BLaER1 treated with 17β-estradiol and CSF1 and Interleukin-3, amounts not matched to agents 10 nM and 100 nM (cell line): Measurements from ENCODE around the gene MSANTD3.
"Not testable (repeated sequence)": the region's sequence is repeated elsewhere in the genome, so short reads cannot be mapped to it uniquely, and the experiment has no call there.

Experiments
- H3K27ac ChIP-seq, 11 experiments: shearing (Covaris generic); formaldehyde crosslinking; 2 replicates each; pipeline ENCODE4 v1.8.1; 2022
- H3K27me3 ChIP-seq, 11 experiments: shearing (Covaris generic); formaldehyde crosslinking; 2 replicates each; pipeline ENCODE4 v1.8.1; 2022
- H3K36me3 ChIP-seq, 11 experiments: shearing (Covaris generic); formaldehyde crosslinking; 2 replicates each; pipeline ENCODE4 v1.8.1; 2022
- H3K4me1 ChIP-seq, 10 experiments: shearing (Covaris generic); formaldehyde crosslinking; 2 replicates each; pipeline ENCODE4 v1.8.1; 2022
- H3K4me2 ChIP-seq, 11 experiments: shearing (Covaris generic); formaldehyde crosslinking; 2 replicates each; pipeline ENCODE4 v1.8.1; 2022
- H3K4me3 ChIP-seq, 10 experiments: shearing (Covaris generic); formaldehyde crosslinking; 2 replicates each; pipeline ENCODE4 v1.8.1; 2022
- H3K9ac ChIP-seq, 11 experiments: shearing (Covaris generic); formaldehyde crosslinking; 2 replicates each; pipeline ENCODE4 v1.8.1; 2022
- H3K9me3 ChIP-seq, 11 experiments: shearing (Covaris generic); formaldehyde crosslinking; replicated peaks in 1 of 11; 2 replicates each; pipeline ENCODE4 v1.8.1; 2022
- H4K20me1 ChIP-seq, 11 experiments: shearing (Covaris generic); formaldehyde crosslinking; 2 replicates each; pipeline ENCODE4 v1.8.1; 2022
- Cebpa-rat ChIP-seq, 11 experiments: shearing (Covaris generic); IDR thresholded peaks; 2 replicates each; pipeline ENCODE4 v1.8.1; 2022

Gene MSANTD3

DNA sequence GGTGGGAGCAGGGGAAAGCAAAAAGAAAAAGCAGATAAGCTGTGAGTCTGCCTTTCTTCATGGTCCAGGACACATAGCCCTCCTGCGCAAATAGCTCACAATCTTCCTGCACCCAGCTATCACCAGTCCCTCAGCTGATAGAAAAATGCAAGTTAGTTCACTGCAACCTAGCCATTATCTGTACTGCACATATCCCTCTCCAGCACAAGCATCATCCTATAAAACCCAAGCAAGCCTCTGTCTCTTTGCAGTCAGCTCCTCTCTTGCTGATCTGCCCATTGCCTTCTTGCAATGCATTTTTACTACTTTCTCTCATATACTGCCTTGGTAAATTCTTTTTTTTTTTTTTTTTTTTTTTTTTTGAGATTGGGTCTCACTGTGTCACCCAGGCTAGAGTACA is 20.0 kb upstream of the MSANTD3 start:
- no peaks in the 10 kb centered on the region for H3K27me3 ChIP-seq
- no peak overlapping the region for H3K4me3 ChIP-seq
- H3K4me1 ChIP-seq: peaks cover 0 to 37% (median 29%) of the 10 kb centered on the region in 10 experiments; a peak in 16 of 20 replicates
- H4K20me1 ChIP-seq: no peaks in the 10 kb centered on the region
- peak overlapping the region in 1 of 11 experiments; percentile 20; a peak in 2 of 22 replicates for H3K4me2 ChIP-seq
- no peak for TF ChIP-seq Cebpa-rat (IDR thresholded peaks at IDR 0.05)
- H3K36me3 ChIP-seq: no peaks in the 10 kb centered on the region
- no peak overlapping the region for H3K27ac ChIP-seq
- no peak overlapping the region for H3K9ac ChIP-seq
- peaks cover 0 to 34% (median 23%) of the 10 kb centered on the region in 11 experiments; a peak in 19 of 22 replicates for H3K9me3 ChIP-seq

DNA sequence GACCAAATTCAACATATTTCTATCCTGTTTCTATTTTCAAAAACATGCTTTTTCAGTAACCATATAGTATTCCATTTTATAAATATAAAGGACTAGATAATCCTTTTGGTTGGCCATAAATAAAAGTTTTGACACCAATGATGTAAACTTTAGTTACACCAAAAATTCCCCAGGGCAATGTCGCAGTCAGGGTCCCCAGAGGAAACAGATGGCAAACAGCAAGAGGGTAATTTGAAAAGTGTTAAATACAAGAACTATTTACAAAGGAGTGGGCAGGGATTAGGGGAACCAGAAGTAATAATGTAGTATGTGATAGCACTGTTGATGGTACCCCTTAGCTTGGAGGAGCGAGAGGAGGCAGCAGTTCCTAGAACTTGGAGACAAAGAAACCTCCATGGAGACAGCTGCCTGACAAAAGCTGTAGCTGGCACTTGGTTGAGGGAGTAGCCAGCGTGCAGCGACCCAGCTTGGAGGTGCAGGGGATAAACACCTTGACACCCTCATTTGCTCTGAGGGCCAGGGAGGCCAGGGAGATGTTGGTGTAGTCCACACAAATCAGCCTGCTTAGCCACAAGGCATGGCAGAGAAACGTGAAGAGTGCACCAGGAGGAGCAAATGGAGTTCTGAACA is 18.3 kb upstream of the MSANTD3 start:
- Histone ChIP-seq H3K4me2 (peak overlapping the region in 10 of 11 experiments; percentile 8 to 79 (median 59); a peak in 18 of 22 replicates), H3K9ac (peak overlapping the region in 5 of 11 experiments; percentile 12 to 59 (median 28); a peak in 5 of 22 replicates), H3K4me3 (peak overlapping the region in 1 of 10 experiments; percentile 0; a peak in 1 of 20 replicates), H3K4me1 (peaks cover 0 to 37% (median 30%) of the 10 kb centered on the region in 10 experiments; a peak in 16 of 20 replicates), H3K9me3 (peaks cover 0 to 46% (median 33%) of the 10 kb centered on the region in 11 experiments; a peak in 19 of 22 replicates), H3K27ac (peak overlapping the region in 6 of 11 experiments; percentile 39 to 78 (median 64); a peak in 13 of 22 replicates), H3K36me3 (no peaks in the 10 kb centered on the region), H4K20me1 (no peaks in the 10 kb centered on the region), H3K27me3 (no peaks in the 10 kb centered on the region)
- TF ChIP-seq Cebpa-rat (IDR thresholded peaks at IDR 0.05): no peak

DNA sequence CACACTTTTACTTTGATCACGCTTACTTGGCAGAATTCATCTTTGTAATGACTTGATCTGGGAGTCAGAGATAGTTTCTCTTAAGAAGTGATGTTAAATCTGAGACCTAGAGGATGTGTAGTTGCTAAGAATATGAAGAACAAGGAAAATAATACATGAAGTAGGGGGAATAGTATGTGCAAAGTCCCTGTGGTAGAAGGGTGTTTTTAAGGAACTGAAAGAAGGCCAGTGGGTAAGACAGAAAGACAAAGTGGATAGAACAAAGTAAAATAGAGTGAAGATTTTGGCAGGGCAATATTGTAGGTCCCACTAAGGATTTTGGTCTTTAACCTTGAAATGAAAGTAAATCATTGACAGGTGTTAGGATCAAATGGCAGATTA is 17.8 kb upstream of the MSANTD3 start:
- H3K9me3 ChIP-seq: peaks cover 0 to 46% (median 33%) of the 10 kb centered on the region in 11 experiments; a peak in 19 of 22 replicates
- H3K36me3 ChIP-seq: no peaks in the 10 kb centered on the region
- H3K4me1 ChIP-seq: peaks cover 0 to 37% (median 30%) of the 10 kb centered on the region in 10 experiments; a peak in 16 of 20 replicates
- peak overlapping the region in 6 of 11 experiments; percentile 39 to 78 (median 64); a peak in 13 of 22 replicates for H3K27ac ChIP-seq
- no peak for TF ChIP-seq Cebpa-rat (IDR thresholded peaks at IDR 0.05)
- no peaks in the 10 kb centered on the region for H4K20me1 ChIP-seq
- peak overlapping the region in 8 of 11 experiments; percentile 43 to 79 (median 62); a peak in 16 of 22 replicates for H3K4me2 ChIP-seq
- H3K4me3 ChIP-seq: no peak overlapping the region
- H3K27me3 ChIP-seq: no peaks in the 10 kb centered on the region
- peak overlapping the region in 4 of 11 experiments; percentile 12 to 59 (median 32); a peak in 4 of 22 replicates for H3K9ac ChIP-seq

DNA sequence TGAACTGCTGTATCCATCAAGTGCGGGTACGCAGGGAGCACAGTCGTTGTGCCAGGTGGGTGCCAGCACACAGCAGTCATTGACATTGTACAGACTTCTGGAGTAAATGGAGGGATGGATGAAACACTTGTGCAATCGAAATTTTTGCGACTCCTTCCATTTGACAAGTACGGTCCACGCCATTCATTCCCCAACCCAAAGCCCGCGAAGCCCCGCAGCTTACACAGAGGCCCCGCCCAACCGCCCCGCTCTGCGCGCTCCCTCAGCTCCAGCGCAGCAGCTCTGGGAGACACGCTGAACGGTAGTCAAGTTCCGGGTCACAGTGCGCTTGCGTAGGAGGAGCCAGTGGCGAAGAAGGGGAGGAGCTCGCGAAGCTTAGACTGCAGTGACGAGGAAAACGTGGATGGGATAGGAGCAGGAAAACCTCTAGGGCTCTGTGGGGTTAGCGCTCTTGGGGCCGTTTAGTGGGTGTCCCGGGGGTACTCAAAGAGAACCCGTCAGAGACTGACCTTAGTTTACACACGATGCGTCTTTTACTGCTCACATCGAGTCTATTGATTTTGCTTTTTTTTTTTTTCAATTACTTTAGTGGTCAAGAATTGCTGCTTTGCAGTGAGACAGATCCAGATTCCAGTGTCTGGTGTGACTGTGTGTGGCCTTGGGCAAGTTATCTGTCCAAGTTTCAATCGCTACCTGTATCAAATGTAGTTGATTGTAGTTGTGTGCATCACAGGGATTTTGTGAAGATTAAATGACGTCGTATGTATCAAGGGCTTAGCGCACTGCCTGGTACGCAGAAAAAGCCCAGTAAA is 15.3 kb upstream of the MSANTD3 start:
- no peak for TF ChIP-seq Cebpa-rat (IDR thresholded peaks at IDR 0.05)
- Histone ChIP-seq H3K36me3 (no peaks in the 10 kb centered on the region), H3K9me3 (peaks cover 0 to 32% (median 24%) of the 10 kb centered on the region in 11 experiments; a peak in 18 of 22 replicates), H3K4me3 (peak overlapping the region; percentile 48 to 70 (median 56)), H3K4me1 (peaks cover 0 to 37% (median 30%) of the 10 kb centered on the region in 10 experiments; a peak in 16 of 20 replicates), H3K4me2 (peak overlapping the region; percentile 62 to 88 (median 75)), H3K27me3 (no peaks in the 10 kb centered on the region), H4K20me1 (no peaks in the 10 kb centered on the region), H3K9ac (peak overlapping the region; percentile 7 to 59 (median 47); a peak in 16 of 22 replicates), H3K27ac (peak overlapping the region in 9 of 11 experiments; percentile 12 to 45 (median 34); a peak in 15 of 22 replicates)

DNA sequence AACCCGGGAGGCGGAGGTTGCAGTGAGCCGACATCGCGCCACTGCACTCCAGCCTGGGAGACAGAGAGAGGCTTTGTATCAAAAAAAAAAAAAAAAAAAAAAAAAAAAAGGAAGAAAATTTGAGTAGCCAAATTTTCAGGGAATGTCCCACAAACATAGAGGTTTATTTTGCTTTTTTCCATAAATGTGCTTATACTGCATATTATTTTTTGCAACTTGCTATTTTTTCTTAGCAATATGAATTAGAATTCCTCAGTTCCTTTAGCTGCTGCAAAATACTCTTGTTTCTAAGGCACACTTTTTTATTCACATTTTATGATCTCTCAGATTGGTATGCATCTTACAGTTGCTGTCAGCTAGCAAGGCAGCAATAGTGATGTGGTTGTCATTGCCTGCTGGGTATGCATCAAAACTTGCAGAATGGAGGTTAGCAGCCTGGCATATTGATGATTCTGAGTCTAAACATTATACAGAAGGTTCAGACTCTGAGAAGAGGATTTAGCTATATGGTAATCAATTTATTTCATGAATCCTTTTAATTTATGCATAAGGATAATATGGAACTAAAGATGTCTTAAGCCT is 13.0 kb upstream of the MSANTD3 start:
- Histone ChIP-seq H3K9me3 (peaks cover 0 to 25% (median 16%) of the 10 kb centered on the region in 11 experiments; a peak in 18 of 22 replicates), H3K9ac (no peak overlapping the region), H3K4me2 (no peak overlapping the region), H3K27me3 (no peaks in the 10 kb centered on the region), H3K4me1 (peaks cover 0 to 22% (median 15%) of the 10 kb centered on the region in 10 experiments; a peak in 16 of 20 replicates), H3K27ac (no peak overlapping the region), H3K36me3 (no peaks in the 10 kb centered on the region), H3K4me3 (no peak overlapping the region), H4K20me1 (no peaks in the 10 kb centered on the region)
- no peak for TF ChIP-seq Cebpa-rat (IDR thresholded peaks at IDR 0.05)

DNA sequence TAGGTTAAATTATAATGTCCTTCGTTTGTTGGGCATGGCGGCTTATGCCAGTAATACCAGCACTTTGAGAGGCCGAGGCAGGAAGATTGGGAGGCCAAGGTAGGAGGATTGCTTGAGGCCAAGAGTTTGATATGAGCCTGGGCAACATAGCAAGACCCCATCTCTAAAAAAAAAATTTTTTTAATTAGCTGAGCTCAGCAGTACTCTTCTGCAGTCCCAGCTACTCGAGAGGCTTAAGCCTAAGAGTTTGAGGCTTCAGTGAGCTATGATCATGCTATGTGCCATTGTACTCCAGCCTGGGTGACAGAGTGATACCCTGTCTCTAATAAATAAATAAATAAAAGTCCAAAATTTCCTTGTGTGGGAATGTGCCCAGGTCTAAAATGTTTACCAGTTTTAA is 9.1 kb upstream of the MSANTD3 start:
- Histone ChIP-seq H3K9ac (no peak overlapping the region), H3K4me3 (no peak overlapping the region), H3K36me3 (no peaks in the 10 kb centered on the region), H3K4me2 (no peak overlapping the region), H3K4me1 (no peaks in the 10 kb centered on the region), H3K27ac (no peak overlapping the region), H3K9me3 (peaks cover 0 to 4% (median 3%) of the 10 kb centered on the region in 11 experiments; a peak in 10 of 22 replicates), H3K27me3 (no peaks in the 10 kb centered on the region), H4K20me1 (no peaks in the 10 kb centered on the region)
- TF ChIP-seq Cebpa-rat (IDR thresholded peaks at IDR 0.05): no peak

DNA sequence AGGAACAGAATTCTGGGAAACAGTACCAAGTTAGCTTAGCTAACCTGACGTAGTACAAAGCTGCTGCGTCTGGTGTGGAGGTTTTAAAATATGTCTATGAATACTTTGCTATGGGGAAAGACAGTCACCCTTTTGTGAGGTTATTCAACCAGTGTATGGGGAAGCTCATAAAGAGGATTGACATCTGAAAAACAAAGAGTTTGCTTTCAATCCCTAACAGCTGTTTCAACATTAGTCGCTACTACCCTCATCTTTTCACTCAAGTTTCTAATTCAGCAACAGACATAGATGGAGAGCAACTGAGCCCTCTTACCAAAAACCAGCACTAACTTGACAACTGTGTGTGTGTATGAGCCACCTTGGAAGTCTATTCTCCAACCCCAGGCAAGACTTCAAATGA is 7.8 kb upstream of the MSANTD3 start:
- H3K27ac ChIP-seq: no peak overlapping the region
- no peak overlapping the region for H3K4me2 ChIP-seq
- no peaks in the 10 kb centered on the region for H4K20me1 ChIP-seq
- no peaks in the 10 kb centered on the region for H3K4me1 ChIP-seq
- no peak overlapping the region for H3K4me3 ChIP-seq
- H3K36me3 ChIP-seq: no peaks in the 10 kb centered on the region
- no peaks in the 10 kb centered on the region for H3K27me3 ChIP-seq
- no peak overlapping the region for H3K9ac ChIP-seq
- no peak for TF ChIP-seq Cebpa-rat (IDR thresholded peaks at IDR 0.05)
- no peaks in the 10 kb centered on the region for H3K9me3 ChIP-seq

DNA sequence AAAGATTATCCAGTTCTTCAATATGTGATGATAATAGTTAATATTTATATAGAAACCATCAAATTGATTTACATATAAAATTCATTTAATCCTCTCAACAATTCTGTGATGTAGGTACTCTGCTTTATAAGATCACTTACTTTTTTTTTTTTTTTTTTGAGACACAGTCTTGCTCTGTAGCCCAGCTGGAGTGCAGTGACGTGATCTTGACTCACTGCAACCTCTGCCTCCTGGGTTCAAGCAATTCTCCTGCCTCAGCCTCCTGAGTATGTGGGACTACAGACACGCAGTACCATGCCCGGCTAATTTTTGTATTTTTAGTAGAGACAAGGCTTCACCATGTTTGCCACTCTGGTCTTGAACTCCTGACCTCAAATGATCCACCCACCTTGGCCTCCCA is 5.8 kb upstream of the MSANTD3 start:
- H3K4me1 ChIP-seq, H3K36me3 ChIP-seq, H3K27me3 ChIP-seq, H3K9ac ChIP-seq, H4K20me1 ChIP-seq, H3K27ac ChIP-seq, H3K4me3 ChIP-seq, H3K9me3 ChIP-seq, H3K4me2 ChIP-seq: not testable (repeated sequence)
